MM.1S (cell line): Measurements from ENCODE around the gene LYL1.

ENCODE experiments used
- CTCF ChIP-seq: fragments of 300-600 bp; sonication (generic); IDR thresholded peaks from 2 replicates; pipeline ENCODE4 v1.5.1; 2016; ENCODE audit warnings: antibody characterized with exemption, low read length, mixed read lengths
- EZH2 ChIP-seq: fragments of 300-600 bp; sonication (generic); optimal IDR thresholded peaks from 2 replicates; pipeline ENCODE3; 2017; ENCODE audit warnings: low read depth, mild to moderate bottlenecking, antibody characterized with exemption, low read length, mixed read lengths

DNA sequence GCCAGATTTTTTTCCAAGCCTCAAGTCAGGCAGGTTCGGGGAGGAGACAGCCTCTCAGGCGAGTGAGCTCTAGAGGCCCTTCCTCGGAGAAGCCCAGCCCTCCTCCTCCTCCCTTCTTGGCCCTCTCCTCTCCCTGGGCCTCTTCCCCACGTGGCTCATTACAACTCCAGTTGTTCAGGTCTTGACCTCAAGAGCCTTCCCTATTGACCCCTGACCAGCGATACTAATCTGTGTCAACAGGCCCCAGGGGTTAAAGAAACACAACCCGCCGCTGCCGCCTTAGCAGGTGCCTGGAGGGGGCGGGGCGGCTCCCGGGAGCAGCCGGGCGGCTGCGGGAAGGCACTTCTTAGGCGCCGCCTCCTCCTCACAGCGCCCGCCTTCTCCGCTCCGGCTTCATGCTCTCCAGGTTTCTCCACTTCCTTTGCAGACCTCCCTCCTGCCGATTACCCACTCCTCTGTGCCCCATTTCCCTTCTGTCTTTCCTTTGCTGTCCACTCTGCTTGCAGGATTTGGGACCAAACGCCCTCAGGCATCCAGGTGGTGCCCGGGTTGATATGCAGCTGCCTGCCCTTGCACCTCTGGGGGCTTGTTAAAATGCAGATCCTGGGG is 51.0 kb downstream of the LYL1 start:
- no peak for TF ChIP-seq CTCF
- no peak for TF ChIP-seq EZH2
